Hepatocyte (in vitro differentiated cells): ENCODE data around the gene PODXL2. TPM values are rescaled to one million over a fixed set of nuclear protein-coding genes. Genes with fewer than 3 reads are reported as not detected.

Source experiments
- DNase-seq: peaks from one replicate; pipeline ENCODE4 v3.0.0-alpha.2; 2016; ENCODE audit warnings: low spot score
- H2AFZ ChIP-seq: fragments of 200-600 bp; sonication (generic); 2 replicates; pipeline ENCODE4 v1.6.0; 2016; ENCODE audit warnings: antibody characterized with exemption, mild to moderate bottlenecking
- H3K27ac ChIP-seq: fragments of 200-600 bp; sonication (generic); 2 replicates; pipeline ENCODE4 v1.5.1; 2016; ENCODE audit warnings: mild to moderate bottlenecking
- H3K27me3 ChIP-seq: fragments of 200-600 bp; sonication (generic); 2 replicates; pipeline ENCODE4 v1.6.1; 2016
- H3K36me3 ChIP-seq: fragments of 200-600 bp; sonication (generic); replicated peaks from 2 replicates; pipeline ENCODE4 v1.5.1; 2016; ENCODE audit warnings: low read depth; ENCODE audit not compliant: insufficient read depth
- H3K4me1 ChIP-seq: fragments of 200-600 bp; sonication (generic); 2 replicates; pipeline ENCODE4 v1.5.1; 2016; ENCODE audit warnings: mild to moderate bottlenecking, moderate library complexity; ENCODE audit not compliant: insufficient read depth
- H3K4me2 ChIP-seq: fragments of 200-600 bp; sonication (generic); 2 replicates; pipeline ENCODE4 v1.6.0; 2016
- H3K4me3 ChIP-seq: fragments of 200-600 bp; sonication (generic); 2 replicates; pipeline ENCODE4 v1.5.1; 2016; ENCODE audit warnings: mild to moderate bottlenecking
- H3K79me2 ChIP-seq: fragments of 200-600 bp; sonication (generic); 2 replicates; pipeline ENCODE4 v1.6.0; 2017; ENCODE audit warnings: mild to moderate bottlenecking
- H3K9me2 ChIP-seq: fragments of 200-600 bp; sonication (generic); replicated peaks from 2 replicates; pipeline ENCODE4 v1.6.0; 2017; ENCODE audit warnings: mild to moderate bottlenecking; ENCODE audit not compliant: insufficient read depth
- H3K9me3 ChIP-seq: fragments of 200-600 bp; sonication (generic); 2 replicates; pipeline ENCODE4 v1.5.1; 2016; ENCODE audit warnings: low read depth, mild to moderate bottlenecking
- H4K20me1 ChIP-seq: fragments of 200-600 bp; sonication (generic); 2 replicates; pipeline ENCODE4 v1.6.0; 2016; ENCODE audit warnings: mild to moderate bottlenecking; ENCODE audit not compliant: insufficient read depth, poor library complexity, severe bottlenecking
- EZH2 ChIP-seq: fragments of 200-600 bp; sonication (generic); IDR thresholded peaks from 2 replicates; pipeline ENCODE4 v1.6.1; 2016; ENCODE audit warnings: antibody characterized with exemption, mild to moderate bottlenecking, borderline replicate concordance
- EZH2phosphoT487 ChIP-seq: fragments of 200-600 bp; sonication (generic); IDR thresholded peaks from one replicate; pipeline ENCODE4 v1.6.1; 2018; ENCODE audit warnings: antibody characterized with exemption, mild to moderate bottlenecking, low read depth, moderate library complexity; ENCODE audit not compliant: unreplicated experiment, severe bottlenecking
- WGBS: methylation state at CpG from one replicate; pipeline ENCODE4 v1.1.6; 2016; ENCODE audit warnings: low lambda C conversion rate; ENCODE audit errors: missing lambda C conversion rate; 5-methylcytosine and 5-hydroxymethylcytosine counted together
- polyA plus RNA-seq: library from polyadenylated mRNA; unstranded; fragments of >200 nt; fragmentation: Nextera tagmentation; extraction: Ambion mirVana; gene quantifications from 2 replicates; pipeline ENCODE4 v1.2.1, GENCODE V29; 2016
- total RNA-seq: library from RNA; depleted of rRNA; stranded (reverse); fragments of >200 nt; gene quantifications from 2 replicates; pipeline ENCODE4 v1.2.3, GENCODE V29; 2014
- TF ChIP-seq, protein P1 (sequence below): fragments of 200-600 bp; sonication (generic); IDR thresholded peaks from 2 replicates; pipeline ENCODE4 v1.5.1; 2016; ENCODE audit warnings: antibody characterized with exemption, mild to moderate bottlenecking; ENCODE audit not compliant: poor library complexity

PODXL2 gene
- total and polyA plus RNA-seq, 2 experiments from 2014 or later, result 5.1 to 6.4 TPM

DNA sequence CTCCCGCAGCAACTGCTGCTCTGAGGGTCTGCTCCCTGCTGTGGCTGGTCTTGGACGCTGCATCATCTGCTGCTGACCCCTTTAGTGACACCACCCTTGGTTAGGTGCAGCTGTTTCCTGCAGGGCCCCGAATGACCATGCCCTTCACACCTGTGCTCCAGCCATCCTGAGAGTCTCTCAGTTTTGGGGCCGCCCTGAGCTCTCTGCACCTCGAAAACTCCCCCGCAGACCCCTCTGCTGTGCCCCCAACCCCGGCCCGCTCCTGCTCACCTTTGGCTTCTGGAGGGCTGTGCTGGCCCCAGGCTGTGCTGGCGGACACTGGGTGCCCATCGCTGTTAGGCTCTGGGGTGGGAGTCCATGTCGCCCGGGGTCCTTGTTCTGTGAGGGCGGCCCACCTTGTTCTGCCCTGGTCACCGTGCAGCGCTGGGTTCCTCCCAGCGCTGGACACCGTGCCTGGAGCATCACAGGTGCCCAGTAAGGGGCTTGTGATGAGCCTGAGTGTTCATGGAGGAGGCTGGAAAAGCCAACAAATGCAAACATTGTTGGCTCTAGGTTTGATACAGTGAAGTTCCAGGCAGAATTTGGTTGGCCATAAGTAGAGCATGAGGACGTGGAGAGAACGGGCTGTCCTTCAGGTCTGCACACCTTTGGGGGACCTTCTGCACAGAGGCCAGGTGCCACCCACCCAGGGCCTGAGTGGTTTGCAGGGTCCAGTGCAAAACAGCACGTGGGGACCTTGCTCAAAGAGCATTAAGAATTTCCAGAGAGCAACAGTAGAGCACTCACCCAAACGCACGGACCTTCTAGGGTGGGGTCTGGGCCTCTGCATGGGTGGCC is 56.1 kb downstream of the PODXL2 start:
- TF ChIP-seq, protein P1, sequence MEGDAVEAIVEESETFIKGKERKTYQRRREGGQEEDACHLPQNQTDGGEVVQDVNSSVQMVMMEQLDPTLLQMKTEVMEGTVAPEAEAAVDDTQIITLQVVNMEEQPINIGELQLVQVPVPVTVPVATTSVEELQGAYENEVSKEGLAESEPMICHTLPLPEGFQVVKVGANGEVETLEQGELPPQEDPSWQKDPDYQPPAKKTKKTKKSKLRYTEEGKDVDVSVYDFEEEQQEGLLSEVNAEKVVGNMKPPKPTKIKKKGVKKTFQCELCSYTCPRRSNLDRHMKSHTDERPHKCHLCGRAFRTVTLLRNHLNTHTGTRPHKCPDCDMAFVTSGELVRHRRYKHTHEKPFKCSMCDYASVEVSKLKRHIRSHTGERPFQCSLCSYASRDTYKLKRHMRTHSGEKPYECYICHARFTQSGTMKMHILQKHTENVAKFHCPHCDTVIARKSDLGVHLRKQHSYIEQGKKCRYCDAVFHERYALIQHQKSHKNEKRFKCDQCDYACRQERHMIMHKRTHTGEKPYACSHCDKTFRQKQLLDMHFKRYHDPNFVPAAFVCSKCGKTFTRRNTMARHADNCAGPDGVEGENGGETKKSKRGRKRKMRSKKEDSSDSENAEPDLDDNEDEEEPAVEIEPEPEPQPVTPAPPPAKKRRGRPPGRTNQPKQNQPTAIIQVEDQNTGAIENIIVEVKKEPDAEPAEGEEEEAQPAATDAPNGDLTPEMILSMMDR, result no peak
- TF ChIP-seq EZH2phosphoT487 (no peak), EZH2 (no peak)
- Histone ChIP-seq H3K9me3 (no peaks in the 10 kb centered on the region), H2AFZ (no peak overlapping the region), H3K4me3 (no peak overlapping the region), H3K36me3 (no peaks in the 10 kb centered on the region), H3K79me2 (no peaks in the 10 kb centered on the region), H3K9me2 (no peaks in the 10 kb centered on the region), H3K27ac (no peak overlapping the region), H3K4me1 (peaks cover 14% of the 10 kb centered on the region), H3K27me3 (no peaks in the 10 kb centered on the region), H3K4me2 (no peak overlapping the region), H4K20me1 (no peaks in the 10 kb centered on the region)
- WGBS, result 84% methylated on average over 16 of the region's 22 CpGs
- no peak for DNase-seq

DNA sequence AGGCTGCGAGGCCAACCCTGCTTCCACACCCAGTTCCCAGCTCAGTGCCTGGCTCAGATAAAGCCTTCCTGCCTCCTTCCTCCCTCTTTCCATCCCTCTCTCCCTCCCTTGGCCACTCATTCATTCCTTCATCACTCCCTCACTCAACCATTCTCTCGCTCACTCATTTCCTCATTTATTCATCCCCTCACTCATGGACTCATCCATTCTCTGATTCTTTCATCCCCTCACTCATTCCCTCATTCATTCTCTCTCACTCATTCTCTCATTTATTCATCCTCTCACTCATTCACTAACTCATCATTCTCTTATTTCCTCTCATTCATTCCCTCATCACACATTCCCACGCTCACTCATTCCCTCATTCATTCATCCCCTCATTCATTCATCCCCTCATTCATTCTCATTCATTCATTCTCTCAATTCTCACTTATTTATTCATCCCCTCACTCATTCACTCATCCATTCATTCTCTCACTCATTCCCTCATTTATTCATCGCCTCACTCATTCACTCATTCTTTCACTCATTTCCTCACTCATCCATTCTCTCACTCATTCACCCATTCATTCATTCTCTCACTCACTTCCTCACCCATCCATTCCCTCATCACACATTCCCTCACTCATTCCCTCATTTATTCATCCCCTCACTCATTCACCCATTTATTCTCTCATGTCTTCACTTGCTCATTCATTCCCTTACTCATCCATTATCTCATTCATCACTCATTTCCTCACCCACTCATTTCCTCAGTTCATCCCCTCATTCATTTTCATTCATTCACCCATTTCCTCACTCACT is 56.9 kb downstream of the PODXL2 start:
- WGBS, result 89% methylated on average over 4 of the region's 4 CpGs
- peaks cover 21% of the 10 kb centered on the region for H3K4me1 ChIP-seq
- no peaks in the 10 kb centered on the region for H3K79me2 ChIP-seq
- no peak overlapping the region for H2AFZ ChIP-seq
- H3K4me2 ChIP-seq, result no peak overlapping the region
- TF ChIP-seq EZH2, result no peak
- TF ChIP-seq, protein P1, result no peak
- TF ChIP-seq EZH2phosphoT487, result no peak
- H3K9me3 ChIP-seq, result no peaks in the 10 kb centered on the region
- H4K20me1 ChIP-seq, result no peaks in the 10 kb centered on the region
- H3K27me3 ChIP-seq, result no peaks in the 10 kb centered on the region
- H3K9me2 ChIP-seq, result no peaks in the 10 kb centered on the region
- H3K4me3 ChIP-seq, result no peak overlapping the region
- H3K27ac ChIP-seq, result no peak overlapping the region
- DNase-seq, result no peak
- H3K36me3 ChIP-seq, result no peaks in the 10 kb centered on the region

DNA sequence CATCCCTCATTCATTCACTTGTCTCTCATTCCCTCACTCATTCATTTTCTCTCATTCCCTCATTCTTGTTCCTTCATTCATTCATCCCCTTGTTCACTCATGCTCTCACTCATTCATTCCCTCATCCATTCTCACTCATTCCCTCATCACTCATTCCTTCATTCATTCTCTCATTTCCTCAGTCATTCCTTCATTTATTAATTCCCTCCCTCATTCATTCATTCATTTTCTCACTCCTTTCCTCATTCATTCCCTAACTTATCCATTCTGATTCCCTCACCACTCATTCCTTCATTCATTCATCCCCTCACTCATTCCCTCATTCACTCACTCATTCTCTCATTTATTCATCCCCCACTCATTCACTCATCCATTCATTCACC is 57.5 kb downstream of the PODXL2 start:
- H3K27ac ChIP-seq, result no peak overlapping the region
- H3K79me2 ChIP-seq, result no peaks in the 10 kb centered on the region
- H3K27me3 ChIP-seq, result no peaks in the 10 kb centered on the region
- H3K36me3 ChIP-seq, result no peaks in the 10 kb centered on the region
- H3K9me2 ChIP-seq, result no peaks in the 10 kb centered on the region
- H2AFZ ChIP-seq, result no peak overlapping the region
- TF ChIP-seq EZH2phosphoT487, result no peak
- TF ChIP-seq EZH2, result no peak
- TF ChIP-seq, protein P1, result no peak
- H4K20me1 ChIP-seq, result no peaks in the 10 kb centered on the region
- H3K4me3 ChIP-seq, result no peak overlapping the region
- no peaks in the 10 kb centered on the region for H3K9me3 ChIP-seq
- H3K4me1 ChIP-seq, result peaks cover 21% of the 10 kb centered on the region
- no peak overlapping the region for H3K4me2 ChIP-seq
- DNase-seq, result no peak
